HL-60 (cell line): Measurements from ENCODE around the gene PRR33.
"Not testable (repeated sequence)": the region's sequence is repeated elsewhere in the genome, so short reads cannot be mapped to it uniquely, and the experiment has no call there.

ENCODE experiments used
- GABPA ChIP-seq: IDR thresholded peaks from 2 replicates; pipeline ENCODE4 v1.6.1; 2012; ENCODE audit warnings: low read depth
- POLR2AphosphoS5 ChIP-seq: IDR thresholded peaks from 2 replicates; pipeline ENCODE4 v1.6.1; 2012; ENCODE audit warnings: low read depth
- SPI1 ChIP-seq: IDR thresholded peaks from 2 replicates; pipeline ENCODE4 v1.6.1; 2012; ENCODE audit warnings: low read depth, mild to moderate bottlenecking, borderline replicate concordance
- TF ChIP-seq, protein P1 (sequence below): IDR thresholded peaks from one replicate; pipeline ENCODE4 v1.5.1; 2011; ENCODE audit warnings: low read length, control low read depth, inconsistent platforms; ENCODE audit not compliant: insufficient read depth
- TF ChIP-seq, protein P2 (sequence below): IDR thresholded peaks from 2 replicates; pipeline ENCODE4 v1.6.1; 2012; ENCODE audit warnings: low read depth; ENCODE audit not compliant: insufficient replicate concordance

DNA sequence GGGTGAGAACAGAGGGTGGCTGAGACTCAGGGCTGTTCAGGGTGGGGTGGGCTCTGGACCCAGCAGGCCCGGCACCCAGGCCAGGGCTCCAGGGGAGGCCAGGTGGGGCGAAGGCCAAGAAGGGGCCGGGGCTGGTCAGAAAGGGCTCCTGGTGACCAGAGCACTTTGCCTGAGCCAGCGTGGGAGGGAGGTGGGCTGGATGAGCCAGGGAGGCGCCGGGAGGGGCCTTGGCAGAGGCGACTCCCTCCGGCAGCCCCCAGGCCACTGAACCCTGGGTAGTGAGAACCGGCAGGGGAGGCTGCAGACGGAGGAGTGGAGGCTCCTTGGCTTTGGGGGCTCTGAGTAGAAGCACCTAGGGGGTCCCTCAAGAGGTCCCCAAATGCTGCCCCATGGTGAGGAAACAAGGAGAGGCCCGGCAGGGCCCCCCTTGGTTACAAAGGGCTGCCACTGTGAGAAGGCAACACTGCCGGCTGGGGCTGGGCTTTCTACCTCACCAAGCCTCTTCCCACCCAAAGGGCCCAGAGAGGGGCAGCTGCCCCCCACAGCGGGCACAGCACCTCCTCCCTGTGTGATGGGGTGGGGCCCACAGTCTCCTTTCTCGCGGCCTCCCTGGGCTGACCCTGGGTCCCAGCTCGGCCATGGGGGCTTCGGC is 17.1 kb downstream of the PRR33 start:
- TF ChIP-seq, protein P1, sequence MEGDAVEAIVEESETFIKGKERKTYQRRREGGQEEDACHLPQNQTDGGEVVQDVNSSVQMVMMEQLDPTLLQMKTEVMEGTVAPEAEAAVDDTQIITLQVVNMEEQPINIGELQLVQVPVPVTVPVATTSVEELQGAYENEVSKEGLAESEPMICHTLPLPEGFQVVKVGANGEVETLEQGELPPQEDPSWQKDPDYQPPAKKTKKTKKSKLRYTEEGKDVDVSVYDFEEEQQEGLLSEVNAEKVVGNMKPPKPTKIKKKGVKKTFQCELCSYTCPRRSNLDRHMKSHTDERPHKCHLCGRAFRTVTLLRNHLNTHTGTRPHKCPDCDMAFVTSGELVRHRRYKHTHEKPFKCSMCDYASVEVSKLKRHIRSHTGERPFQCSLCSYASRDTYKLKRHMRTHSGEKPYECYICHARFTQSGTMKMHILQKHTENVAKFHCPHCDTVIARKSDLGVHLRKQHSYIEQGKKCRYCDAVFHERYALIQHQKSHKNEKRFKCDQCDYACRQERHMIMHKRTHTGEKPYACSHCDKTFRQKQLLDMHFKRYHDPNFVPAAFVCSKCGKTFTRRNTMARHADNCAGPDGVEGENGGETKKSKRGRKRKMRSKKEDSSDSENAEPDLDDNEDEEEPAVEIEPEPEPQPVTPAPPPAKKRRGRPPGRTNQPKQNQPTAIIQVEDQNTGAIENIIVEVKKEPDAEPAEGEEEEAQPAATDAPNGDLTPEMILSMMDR = not testable (repeated sequence)
- TF ChIP-seq, protein P2, sequence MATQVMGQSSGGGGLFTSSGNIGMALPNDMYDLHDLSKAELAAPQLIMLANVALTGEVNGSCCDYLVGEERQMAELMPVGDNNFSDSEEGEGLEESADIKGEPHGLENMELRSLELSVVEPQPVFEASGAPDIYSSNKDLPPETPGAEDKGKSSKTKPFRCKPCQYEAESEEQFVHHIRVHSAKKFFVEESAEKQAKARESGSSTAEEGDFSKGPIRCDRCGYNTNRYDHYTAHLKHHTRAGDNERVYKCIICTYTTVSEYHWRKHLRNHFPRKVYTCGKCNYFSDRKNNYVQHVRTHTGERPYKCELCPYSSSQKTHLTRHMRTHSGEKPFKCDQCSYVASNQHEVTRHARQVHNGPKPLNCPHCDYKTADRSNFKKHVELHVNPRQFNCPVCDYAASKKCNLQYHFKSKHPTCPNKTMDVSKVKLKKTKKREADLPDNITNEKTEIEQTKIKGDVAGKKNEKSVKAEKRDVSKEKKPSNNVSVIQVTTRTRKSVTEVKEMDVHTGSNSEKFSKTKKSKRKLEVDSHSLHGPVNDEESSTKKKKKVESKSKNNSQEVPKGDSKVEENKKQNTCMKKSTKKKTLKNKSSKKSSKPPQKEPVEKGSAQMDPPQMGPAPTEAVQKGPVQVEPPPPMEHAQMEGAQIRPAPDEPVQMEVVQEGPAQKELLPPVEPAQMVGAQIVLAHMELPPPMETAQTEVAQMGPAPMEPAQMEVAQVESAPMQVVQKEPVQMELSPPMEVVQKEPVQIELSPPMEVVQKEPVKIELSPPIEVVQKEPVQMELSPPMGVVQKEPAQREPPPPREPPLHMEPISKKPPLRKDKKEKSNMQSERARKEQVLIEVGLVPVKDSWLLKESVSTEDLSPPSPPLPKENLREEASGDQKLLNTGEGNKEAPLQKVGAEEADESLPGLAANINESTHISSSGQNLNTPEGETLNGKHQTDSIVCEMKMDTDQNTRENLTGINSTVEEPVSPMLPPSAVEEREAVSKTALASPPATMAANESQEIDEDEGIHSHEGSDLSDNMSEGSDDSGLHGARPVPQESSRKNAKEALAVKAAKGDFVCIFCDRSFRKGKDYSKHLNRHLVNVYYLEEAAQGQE = not testable (repeated sequence)
- TF ChIP-seq GABPA, POLR2AphosphoS5, SPI1: not testable (repeated sequence)
